Left cardiac atrium (tissue), 4 donors: ENCODE data around the gene SPI1. TPM values are rescaled to one million over a fixed set of nuclear protein-coding genes. Genes with fewer than 3 reads are reported as not detected.

Source experiments
- ATAC-seq, 2 donors: fragments of 200-7000 bp; cut with Tn5 transposase; one replicate each; pipeline ENCODE4 v1.9.1; 2020; ENCODE audit warnings: mild to moderate bottlenecking in 2 of 2, moderate library complexity in 2 of 2
- DNase-seq: peaks from one replicate; pipeline ENCODE4 v3.0.0-alpha.2; 2020
- intact Hi-C, 2 donors: fragments of 100-400 bp; cut with DNase I; formaldehyde crosslinking; loops; one replicate each; pipeline versions ENCODE4 v1.14.1 to v1.15.1; 2022 to 2023
- total RNA-seq, 2 donors: library from RNA; stranded (reverse); fragmentation: NEBNext Ultra II Directional; extraction: Animal tissue kit (Norgen Biotek cat#: 25700); gene quantifications; one replicate each; pipeline ENCODE4 v1.2.1, GENCODE V29; 2021
- donor health status: DM: no; HTN: yes; CAD: no.
- donor health status: DM: no; HTN: yes; CAD: no; lungs with severe emphysema.
- donor health status: DM: yes; HTN: yes; CAD: no.
- donor health status: Dilated cardiomyopathy.

The SPI1 gene
- total RNA-seq, 2 donors from 2014 or later, result 19.5 to 31.4 TPM

GRCh38 chr11:47407746-47408590, 29.6 kb upstream of the SPI1 start, which contains the start of gene SLC39A13:
TSS of gene SLC39A13 (plus strand) at chr11:47408590. CDS start at chr11:47410095, 1,505 bp downstream.
- peak; percentile 94 for DNase-seq
- ATAC-seq, result peak; percentile 91 to 93
- intact Hi-C loops, result no loop called here

- DNase-seq (no peak), ATAC-seq (peak in 1 of 2 donors; percentile 1)
- intact Hi-C loops, result no loop called here
Measured at GRCh38 chr11:47406896-47407745, 28.8 kb upstream of the SPI1 start.

GRCh38 chr11:47403571-47403970, 25.2 kb upstream of the SPI1 start:
- intact Hi-C loops, result no loop called here
- no peak for DNase-seq
- ATAC-seq, result no peak

- no peak for ATAC-seq
- DNase-seq, result no peak
- intact Hi-C loops, result no loop called here
Measured at GRCh38 chr11:47403135-47403534, 24.8 kb upstream of the SPI1 start.

GRCh38 chr11:47400768-47401279, 22.5 kb upstream of the SPI1 start:
- ATAC-seq (peak; percentile 78 to 87), DNase-seq (no peak)
- intact Hi-C loops, result no loop called here

- DNase-seq (no peak), ATAC-seq (peak; percentile 85)
- intact Hi-C loops, result no loop called here
Measured at GRCh38 chr11:47399860-47400767, 21.8 kb upstream of the SPI1 start.

GRCh38 chr11:47398551-47398950, 20.2 kb upstream of the SPI1 start:
- DNase-seq, result no peak

GRCh38 chr11:47398011-47398410, 19.7 kb upstream of the SPI1 start:
- ATAC-seq, result no peak
- intact Hi-C loops, result no loop called here
- no peak for DNase-seq

More at GRCh38 chr11:47398551-47398950, 20.2 kb upstream of the SPI1 start:
- intact Hi-C loops, result no loop called here
- no peak for ATAC-seq

- intact Hi-C loops, result no loop called here
- DNase-seq (no peak), ATAC-seq (no peak)
Measured at GRCh38 chr11:47396049-47396320, 17.6 kb upstream of the SPI1 start.

GRCh38 chr11:47395223-47396048, 17.1 kb upstream of the SPI1 start:
- peak; percentile 21 for DNase-seq
- intact Hi-C loops, result no loop called here
- ATAC-seq, result no peak

GRCh38 chr11:47394322-47395222, 16.2 kb upstream of the SPI1 start:
- DNase-seq (peak; percentile 79), ATAC-seq (peak; percentile 54 to 66)
- intact Hi-C loops, result no loop called here

- DNase-seq (peak; percentile 37), ATAC-seq (peak in 1 of 2 donors; percentile 36)
- intact Hi-C loops, result no loop called here
Measured at GRCh38 chr11:47394050-47394321, 15.6 kb upstream of the SPI1 start.

GRCh38 chr11:47393163-47394049, 15.1 kb upstream of the SPI1 start:
- intact Hi-C loops, result no loop called here
- ATAC-seq, result peak; percentile 32 to 56
- peak; percentile 49 for DNase-seq

- ATAC-seq (no peak), DNase-seq (no peak)
- intact Hi-C loops, result no loop called here
Measured at GRCh38 chr11:47392546-47393162, 14.3 kb upstream of the SPI1 start.

GRCh38 chr11:47391711-47392432, 13.5 kb upstream of the SPI1 start:
- intact Hi-C loops, result no loop called here
- no peak for DNase-seq

More at GRCh38 chr11:47391711-47392432, 13.5 kb upstream of the SPI1 start:
- ATAC-seq, result no peak
